HepG2 (cell line): ENCODE data around the gene TBC1D24. TPM values are rescaled to one million over a fixed set of nuclear protein-coding genes. Genes with fewer than 3 reads are reported as not detected.

ENCODE experiments used
- ADNP ChIP-seq: sonication (generic); formaldehyde crosslinking; IDR thresholded peaks from 2 replicates; pipeline ENCODE4 v1.4.0; 2020; ENCODE audit warnings: missing genetic modification reagents
- AHR ChIP-seq: IDR thresholded peaks from 2 replicates; pipeline ENCODE4 v1.6.1; 2018; ENCODE audit warnings: missing genetic modification reagents, missing compliant biosample characterization
- ARID3A ChIP-seq: IDR thresholded peaks from 2 replicates; pipeline ENCODE4 v1.6.1; 2012; ENCODE audit warnings: low read depth, low read length, improper control_type of control experiment
- FOXM1 ChIP-seq: sonication (generic); formaldehyde crosslinking; IDR thresholded peaks from 2 replicates; pipeline ENCODE4 v1.5.0; 2020; ENCODE audit warnings: missing genetic modification reagents
- FOXO1 ChIP-seq: sonication (generic); formaldehyde crosslinking; IDR thresholded peaks from 2 replicates; pipeline ENCODE4 v1.4.0; 2020; ENCODE audit warnings: missing genetic modification reagents
- KMT2A ChIP-seq: sonication (generic); formaldehyde crosslinking; IDR thresholded peaks from 2 replicates; pipeline ENCODE4 v1.4.0; 2020; ENCODE audit warnings: missing genetic modification reagents
- LCORL ChIP-seq, 2 experiments: fragments of 450-650 bp in 1 of 2; sonication (generic) in 1 of 2; formaldehyde crosslinking in 1 of 2; IDR thresholded peaks; 2 replicates each; pipeline versions ENCODE4 v1.5.0 to v1.6.1; 2017 to 2020; ENCODE audit warnings: antibody characterized with exemption in 1 of 2, missing genetic modification reagents in 1 of 2
- MYNN ChIP-seq: sonication (generic); formaldehyde crosslinking; IDR thresholded peaks from 2 replicates; pipeline ENCODE4 v1.4.0; 2020; ENCODE audit warnings: mild to moderate bottlenecking, low read depth, missing genetic modification reagents
- NFYB ChIP-seq: sonication (generic); formaldehyde crosslinking; IDR thresholded peaks from 2 replicates; pipeline ENCODE4 v1.4.0; 2020; ENCODE audit warnings: missing genetic modification reagents
- RAD51 ChIP-seq: fragments of 450-650 bp; IDR thresholded peaks from 2 replicates; pipeline ENCODE4 v1.6.1; 2016; ENCODE audit warnings: borderline replicate concordance
- SMARCE1 ChIP-seq: fragments of 450-650 bp; IDR thresholded peaks from 2 replicates; pipeline ENCODE4 v1.6.1; 2017; ENCODE audit warnings: borderline replicate concordance
- ZMYM3 ChIP-seq: sonication (generic); formaldehyde crosslinking; IDR thresholded peaks from 2 replicates; pipeline ENCODE4 v1.5.1; 2020; ENCODE audit warnings: mild to moderate bottlenecking, missing genetic modification reagents
- ZNF121 ChIP-seq: sonication (generic); formaldehyde crosslinking; IDR thresholded peaks from 2 replicates; pipeline ENCODE4 v1.5.0; 2020; ENCODE audit warnings: mild to moderate bottlenecking, missing genetic modification reagents
- ZNF260 ChIP-seq: sonication (generic); formaldehyde crosslinking; IDR thresholded peaks from 2 replicates; pipeline ENCODE4 v1.4.0; 2020; ENCODE audit warnings: missing genetic modification reagents, low read depth, mild to moderate bottlenecking, borderline replicate concordance
- ZNF547 ChIP-seq: sonication (generic); formaldehyde crosslinking; IDR thresholded peaks from 2 replicates; pipeline ENCODE4 v1.5.1; 2020; ENCODE audit warnings: mild to moderate bottlenecking, missing genetic modification reagents
- ZNF563 ChIP-seq: sonication (generic); formaldehyde crosslinking; IDR thresholded peaks from 2 replicates; pipeline ENCODE4 v1.8.0; 2022; ENCODE audit warnings: mild to moderate bottlenecking, moderate library complexity, missing genetic modification reagents
- ZNF577 ChIP-seq: sonication (generic); formaldehyde crosslinking; IDR thresholded peaks from 2 replicates; pipeline ENCODE4 v1.4.0; 2020; ENCODE audit warnings: mild to moderate bottlenecking, low read depth, missing genetic modification reagents, borderline replicate concordance
- ZNF746 ChIP-seq: sonication (generic); formaldehyde crosslinking; IDR thresholded peaks from 2 replicates; pipeline ENCODE4 v1.8.0; 2022; ENCODE audit warnings: mild to moderate bottlenecking, missing genetic modification reagents
- ZNF747 ChIP-seq: sonication (generic); formaldehyde crosslinking; IDR thresholded peaks from 2 replicates; pipeline ENCODE4 v1.8.1; 2023; ENCODE audit warnings: missing genetic modification reagents, mild to moderate bottlenecking, borderline replicate concordance
- polyA plus RNA-seq, 8 experiments: library from polyadenylated mRNA; depleted of rRNA in 3 of 8; stranded (reverse) in 7 of 8; unstranded in 1 of 8; fragments of >200 nt; fragmentation: Illumina TruSeq in 4 of 8; extraction: Trizol in 4 of 8; gene quantifications; 2 replicates each; pipeline versions ENCODE4 v1.2.1 to v1.2.3, GENCODE V29; 2011 to 2016; ENCODE audit warnings: low read depth in 4 of 8, missing spikeins in 1 of 8, mixed read lengths in 1 of 8; ENCODE audit not compliant: insufficient read depth in 1 of 8
- total RNA-seq, 5 experiments: library from RNA; depleted of rRNA; stranded (reverse); fragments of >200 nt; fragmentation: Illumina TruSeq; extraction: Trizol; gene quantifications; 2 replicates each; pipeline ENCODE4 v1.2.3, GENCODE V29; 2016; ENCODE audit warnings: low read depth in 1 of 5
- TF ChIP-seq, protein P1 (sequence below), 2 experiments: IDR thresholded peaks; 2 replicates each; pipeline ENCODE4 v1.6.1; 2011 to 2012; ENCODE audit warnings: low read length in 2 of 2, borderline replicate concordance in 1 of 2, low read depth in 1 of 2, mild to moderate bottlenecking in 1 of 2, moderate library complexity in 1 of 2
- TF ChIP-seq, protein P2 (sequence below): sonication (generic); formaldehyde crosslinking; IDR thresholded peaks from 2 replicates; pipeline ENCODE4 v1.5.0; 2020; ENCODE audit warnings: mild to moderate bottlenecking, missing genetic modification reagents, moderate library complexity
- TF ChIP-seq, protein P3 (sequence below): sonication (generic); formaldehyde crosslinking; IDR thresholded peaks from 2 replicates; pipeline ENCODE4 v1.5.1; 2020; ENCODE audit warnings: mild to moderate bottlenecking, moderate library complexity, missing genetic modification reagents

TBC1D24 gene
- total and polyA plus RNA-seq, 2 of the 13 experiments (the other 11 are each of a cell fraction or from before 2014, with no cell fraction given), result 7.7 to 13.7 TPM

DNA sequence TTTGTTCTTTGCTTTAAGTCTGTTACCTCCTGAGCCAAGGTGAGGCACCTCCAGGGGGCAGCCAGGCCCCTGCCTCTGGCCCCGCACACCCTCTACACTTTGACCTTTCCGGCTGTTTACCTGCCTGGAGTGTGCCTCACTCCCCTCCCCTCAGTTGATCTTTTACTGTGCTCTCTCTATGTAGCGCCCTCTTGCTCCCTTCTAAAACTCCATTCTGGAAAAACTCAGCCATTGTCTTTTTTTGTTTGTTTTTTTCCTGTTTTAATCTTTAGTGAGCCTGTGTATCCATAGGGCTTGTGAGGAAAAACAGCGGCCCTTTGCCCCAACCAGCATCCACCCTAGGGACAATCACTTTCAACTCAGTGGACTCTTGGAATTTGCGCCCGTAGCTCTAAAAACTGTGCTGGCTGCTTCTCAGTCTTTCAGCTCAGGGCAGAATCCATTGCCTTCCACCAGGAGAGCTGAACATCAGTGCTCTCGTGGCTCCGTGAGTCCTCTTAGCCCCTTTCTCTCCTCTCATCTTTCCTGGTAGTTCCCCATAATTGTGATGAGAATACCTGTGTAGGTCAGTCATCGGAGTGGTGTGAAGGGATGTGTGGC, 49.5 kb downstream of the TBC1D24 start (continued):
- TF ChIP-seq ZNF121 (CRISPR knock-in tag) (no peak), ZNF547 (peak; percentile 68), NFYB (CRISPR knock-in tag) (no peak), AHR (CRISPR knock-in tag) (no peak), KMT2A (CRISPR knock-in tag) (peak; percentile 46), ZMYM3 (CRISPR knock-in tag) (no peak), ZNF746 (CRISPR knock-in tag) (peak; percentile 85; the same call in 1 of the 2 replicates), ZNF260 (CRISPR knock-in tag) (no peak), ZNF747 (CRISPR knock-in tag) (0 out of 2 replicates have a peak, but pooled peaks have one; percentile 28), ADNP (CRISPR knock-in tag) (no peak), LCORL (IDR thresholded peaks at IDR 0.05) (no peak), LCORL (CRISPR knock-in tag; IDR thresholded peaks at IDR 0.05) (peak; percentile 85), ZNF577 (CRISPR knock-in tag) (no peak), RAD51 (no peak), ZNF563 (0 out of 2 replicates have a peak, but pooled peaks have one; percentile 25), FOXO1 (CRISPR knock-in tag) (peak; percentile 99), SMARCE1 (no peak), MYNN (CRISPR knock-in tag) (no peak), FOXM1 (CRISPR knock-in tag) (no peak), ARID3A (no peak)
- TF ChIP-seq, protein P1, sequence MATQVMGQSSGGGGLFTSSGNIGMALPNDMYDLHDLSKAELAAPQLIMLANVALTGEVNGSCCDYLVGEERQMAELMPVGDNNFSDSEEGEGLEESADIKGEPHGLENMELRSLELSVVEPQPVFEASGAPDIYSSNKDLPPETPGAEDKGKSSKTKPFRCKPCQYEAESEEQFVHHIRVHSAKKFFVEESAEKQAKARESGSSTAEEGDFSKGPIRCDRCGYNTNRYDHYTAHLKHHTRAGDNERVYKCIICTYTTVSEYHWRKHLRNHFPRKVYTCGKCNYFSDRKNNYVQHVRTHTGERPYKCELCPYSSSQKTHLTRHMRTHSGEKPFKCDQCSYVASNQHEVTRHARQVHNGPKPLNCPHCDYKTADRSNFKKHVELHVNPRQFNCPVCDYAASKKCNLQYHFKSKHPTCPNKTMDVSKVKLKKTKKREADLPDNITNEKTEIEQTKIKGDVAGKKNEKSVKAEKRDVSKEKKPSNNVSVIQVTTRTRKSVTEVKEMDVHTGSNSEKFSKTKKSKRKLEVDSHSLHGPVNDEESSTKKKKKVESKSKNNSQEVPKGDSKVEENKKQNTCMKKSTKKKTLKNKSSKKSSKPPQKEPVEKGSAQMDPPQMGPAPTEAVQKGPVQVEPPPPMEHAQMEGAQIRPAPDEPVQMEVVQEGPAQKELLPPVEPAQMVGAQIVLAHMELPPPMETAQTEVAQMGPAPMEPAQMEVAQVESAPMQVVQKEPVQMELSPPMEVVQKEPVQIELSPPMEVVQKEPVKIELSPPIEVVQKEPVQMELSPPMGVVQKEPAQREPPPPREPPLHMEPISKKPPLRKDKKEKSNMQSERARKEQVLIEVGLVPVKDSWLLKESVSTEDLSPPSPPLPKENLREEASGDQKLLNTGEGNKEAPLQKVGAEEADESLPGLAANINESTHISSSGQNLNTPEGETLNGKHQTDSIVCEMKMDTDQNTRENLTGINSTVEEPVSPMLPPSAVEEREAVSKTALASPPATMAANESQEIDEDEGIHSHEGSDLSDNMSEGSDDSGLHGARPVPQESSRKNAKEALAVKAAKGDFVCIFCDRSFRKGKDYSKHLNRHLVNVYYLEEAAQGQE (IDR thresholded peaks at IDR 0.05; ENCODE audit: borderline replicate concordance in 1 of 2, low read depth in 1 of 2, low read length in 2 of 2), result 0 out of 4 replicates have a peak, but pooled peaks of 1 of the 2 experiments have one; percentile 28
- TF ChIP-seq, protein P2, sequence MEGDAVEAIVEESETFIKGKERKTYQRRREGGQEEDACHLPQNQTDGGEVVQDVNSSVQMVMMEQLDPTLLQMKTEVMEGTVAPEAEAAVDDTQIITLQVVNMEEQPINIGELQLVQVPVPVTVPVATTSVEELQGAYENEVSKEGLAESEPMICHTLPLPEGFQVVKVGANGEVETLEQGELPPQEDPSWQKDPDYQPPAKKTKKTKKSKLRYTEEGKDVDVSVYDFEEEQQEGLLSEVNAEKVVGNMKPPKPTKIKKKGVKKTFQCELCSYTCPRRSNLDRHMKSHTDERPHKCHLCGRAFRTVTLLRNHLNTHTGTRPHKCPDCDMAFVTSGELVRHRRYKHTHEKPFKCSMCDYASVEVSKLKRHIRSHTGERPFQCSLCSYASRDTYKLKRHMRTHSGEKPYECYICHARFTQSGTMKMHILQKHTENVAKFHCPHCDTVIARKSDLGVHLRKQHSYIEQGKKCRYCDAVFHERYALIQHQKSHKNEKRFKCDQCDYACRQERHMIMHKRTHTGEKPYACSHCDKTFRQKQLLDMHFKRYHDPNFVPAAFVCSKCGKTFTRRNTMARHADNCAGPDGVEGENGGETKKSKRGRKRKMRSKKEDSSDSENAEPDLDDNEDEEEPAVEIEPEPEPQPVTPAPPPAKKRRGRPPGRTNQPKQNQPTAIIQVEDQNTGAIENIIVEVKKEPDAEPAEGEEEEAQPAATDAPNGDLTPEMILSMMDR, result peak; percentile 86
- TF ChIP-seq, protein P3, sequence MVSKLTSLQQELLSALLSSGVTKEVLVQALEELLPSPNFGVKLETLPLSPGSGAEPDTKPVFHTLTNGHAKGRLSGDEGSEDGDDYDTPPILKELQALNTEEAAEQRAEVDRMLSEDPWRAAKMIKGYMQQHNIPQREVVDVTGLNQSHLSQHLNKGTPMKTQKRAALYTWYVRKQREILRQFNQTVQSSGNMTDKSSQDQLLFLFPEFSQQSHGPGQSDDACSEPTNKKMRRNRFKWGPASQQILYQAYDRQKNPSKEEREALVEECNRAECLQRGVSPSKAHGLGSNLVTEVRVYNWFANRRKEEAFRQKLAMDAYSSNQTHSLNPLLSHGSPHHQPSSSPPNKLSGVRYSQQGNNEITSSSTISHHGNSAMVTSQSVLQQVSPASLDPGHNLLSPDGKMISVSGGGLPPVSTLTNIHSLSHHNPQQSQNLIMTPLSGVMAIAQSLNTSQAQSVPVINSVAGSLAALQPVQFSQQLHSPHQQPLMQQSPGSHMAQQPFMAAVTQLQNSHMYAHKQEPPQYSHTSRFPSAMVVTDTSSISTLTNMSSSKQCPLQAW (CRISPR knock-in tag), result peak; percentile 65; the same call in 1 of the 2 replicates
